ENCODE measurements around the gene SIL1.

- peak; percentile 16 to 35 for TF ChIP-seq POLR2AphosphoS5 (IDR thresholded peaks at IDR 0.05)
- no peak for TF ChIP-seq POLR2A (IDR thresholded peaks at IDR 0.05; ENCODE audit: low read depth)
- TF ChIP-seq, protein P1, sequence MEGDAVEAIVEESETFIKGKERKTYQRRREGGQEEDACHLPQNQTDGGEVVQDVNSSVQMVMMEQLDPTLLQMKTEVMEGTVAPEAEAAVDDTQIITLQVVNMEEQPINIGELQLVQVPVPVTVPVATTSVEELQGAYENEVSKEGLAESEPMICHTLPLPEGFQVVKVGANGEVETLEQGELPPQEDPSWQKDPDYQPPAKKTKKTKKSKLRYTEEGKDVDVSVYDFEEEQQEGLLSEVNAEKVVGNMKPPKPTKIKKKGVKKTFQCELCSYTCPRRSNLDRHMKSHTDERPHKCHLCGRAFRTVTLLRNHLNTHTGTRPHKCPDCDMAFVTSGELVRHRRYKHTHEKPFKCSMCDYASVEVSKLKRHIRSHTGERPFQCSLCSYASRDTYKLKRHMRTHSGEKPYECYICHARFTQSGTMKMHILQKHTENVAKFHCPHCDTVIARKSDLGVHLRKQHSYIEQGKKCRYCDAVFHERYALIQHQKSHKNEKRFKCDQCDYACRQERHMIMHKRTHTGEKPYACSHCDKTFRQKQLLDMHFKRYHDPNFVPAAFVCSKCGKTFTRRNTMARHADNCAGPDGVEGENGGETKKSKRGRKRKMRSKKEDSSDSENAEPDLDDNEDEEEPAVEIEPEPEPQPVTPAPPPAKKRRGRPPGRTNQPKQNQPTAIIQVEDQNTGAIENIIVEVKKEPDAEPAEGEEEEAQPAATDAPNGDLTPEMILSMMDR (IDR thresholded peaks at IDR 0.05): no peak
Observed at GRCh38 chr5:138900281-138900965, 297.7 kb downstream of the SIL1 start.

All from esophagus muscularis mucosa (tissue), 3 donors.